Sigmoid colon (tissue), 7 donors: ENCODE results near the gene SRGAP1. TPM values are rescaled to one million over a fixed set of nuclear protein-coding genes. Genes with fewer than 3 reads are reported as not detected.

Source experiments
- DNase-seq: peaks from one replicate; pipeline ENCODE4 v3.0.0-alpha.2; 2019
- H3K27ac ChIP-seq, 4 donors: fragments of 200-600 bp; sonication (generic); one replicate each; pipeline ENCODE4 v1.5.1; 2016 to 2019; ENCODE audit warnings: mild to moderate bottlenecking in 1 of 4
- H3K27me3 ChIP-seq, 3 donors: fragments of 200-600 bp; sonication (generic); one replicate each; pipeline ENCODE4 v1.5.1; 2019; ENCODE audit warnings: mild to moderate bottlenecking in 1 of 3
- H3K36me3 ChIP-seq, 4 donors: fragments of 200-600 bp; sonication (generic); one replicate each; pipeline ENCODE4 v1.5.1; 2016 to 2019
- H3K4me1 ChIP-seq, 4 donors: fragments of 200-600 bp; sonication (generic); one replicate each; pipeline ENCODE4 v1.5.1; 2017 to 2019
- H3K4me3 ChIP-seq, 4 donors: fragments of 200-600 bp; sonication (generic); one replicate each; pipeline ENCODE4 v1.5.1; 2017 to 2019; ENCODE audit warnings: mild to moderate bottlenecking in 2 of 4, moderate library complexity in 1 of 4
- H3K9me3 ChIP-seq, 4 donors: fragments of 200-600 bp in 3 of 4; sonication (generic) in 3 of 4; one replicate each; pipeline versions ENCODE4 v1.5.1 to v1.6.1; 2013 to 2019
- EP300 ChIP-seq, 4 donors: sonication (generic); formaldehyde crosslinking; IDR thresholded peaks; one replicate each; pipeline ENCODE4 v1.6.1; 2017; ENCODE audit warnings: antibody characterized with exemption in 4 of 4
- POLR2A ChIP-seq, 2 donors: fragments of 450-650 bp; IDR thresholded peaks; one replicate each; pipeline ENCODE4 v1.6.1; 2016; ENCODE audit warnings: antibody characterized with exemption in 2 of 2, mild to moderate bottlenecking in 2 of 2, moderate library complexity in 2 of 2
- POLR2AphosphoS5 ChIP-seq, 4 donors: sonication (generic); formaldehyde crosslinking; IDR thresholded peaks; one replicate each; pipeline ENCODE4 v1.6.1; 2017; ENCODE audit warnings: antibody characterized with exemption in 4 of 4
- WGBS, 2 donors: extraction: QIAGEN DNeasy Blood & Tissue Kit; methylation state at CpG; one replicate each; pipeline ENCODE4 v1.1.7; 2013; 5-methylcytosine and 5-hydroxymethylcytosine counted together
- intact Hi-C: fragments of 100-400 bp; cut with DNase I; formaldehyde crosslinking; loops from one replicate; pipeline ENCODE4 v1.15.1; 2023
- polyA plus RNA-seq, 3 donors: library from polyadenylated mRNA; stranded (reverse); fragments of 200-250 nt; gene quantifications; one replicate each; pipeline ENCODE4 v1.2.3, GENCODE V29; 2013
- total RNA-seq, 4 donors: library from RNA; depleted of rRNA; stranded (reverse); fragments of >200 nt; gene quantifications; one replicate each; pipeline ENCODE4 v1.1.0, GENCODE V29; 2016
- TF ChIP-seq, protein P1 (sequence below), 4 experiments: fragments of 450-650 bp in 3 of 4; fragments of 200-600 bp in 1 of 4; IDR thresholded peaks; one replicate each; pipeline ENCODE4 v1.5.1; 2016 to 2019; ENCODE audit warnings: antibody characterized with exemption in 4 of 4, mild to moderate bottlenecking in 3 of 4, moderate library complexity in 2 of 4
- donor health status: healthy with polysubstance abuse.
- donor health status: Bipolar disorder and iron deficiency.
- donor health status: healthy.

Gene SRGAP1
- total and polyA plus RNA-seq, 7 donors, result 2.4 to 16.3 (median 5.4) TPM

DNA sequence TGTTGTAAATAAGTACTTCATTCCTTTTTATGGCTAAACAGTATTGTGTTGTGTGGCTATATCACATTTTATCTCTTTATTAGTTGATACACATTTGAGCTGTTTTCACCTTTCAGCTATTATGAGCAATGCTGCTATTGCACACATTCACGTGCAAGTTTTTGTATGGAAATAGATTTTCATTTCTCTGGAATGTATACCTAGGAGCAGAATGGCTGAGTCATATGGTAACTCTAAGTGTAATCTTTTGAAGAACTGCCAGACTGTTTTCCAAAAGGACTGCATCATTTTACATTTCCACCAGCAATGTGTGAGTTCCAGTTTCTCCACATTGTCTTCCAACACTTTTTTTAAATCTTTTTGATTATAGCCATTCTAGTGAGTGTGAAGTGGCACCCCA, 134.0 kb downstream of the SRGAP1 start:
- H3K27ac ChIP-seq, result no peak overlapping the region
- no peak overlapping the region for H3K4me3 ChIP-seq
- no peak for DNase-seq
- WGBS, 2 donors, result 64 to 82% methylated on average over 1 of the region's 1 CpG
- intact Hi-C loops, result no loop called here
- TF ChIP-seq EP300 (IDR thresholded peaks at IDR 0.05) (no peak), POLR2AphosphoS5 (IDR thresholded peaks at IDR 0.05) (no peak), POLR2A (IDR thresholded peaks at IDR 0.05) (no peak)
- TF ChIP-seq, protein P1, sequence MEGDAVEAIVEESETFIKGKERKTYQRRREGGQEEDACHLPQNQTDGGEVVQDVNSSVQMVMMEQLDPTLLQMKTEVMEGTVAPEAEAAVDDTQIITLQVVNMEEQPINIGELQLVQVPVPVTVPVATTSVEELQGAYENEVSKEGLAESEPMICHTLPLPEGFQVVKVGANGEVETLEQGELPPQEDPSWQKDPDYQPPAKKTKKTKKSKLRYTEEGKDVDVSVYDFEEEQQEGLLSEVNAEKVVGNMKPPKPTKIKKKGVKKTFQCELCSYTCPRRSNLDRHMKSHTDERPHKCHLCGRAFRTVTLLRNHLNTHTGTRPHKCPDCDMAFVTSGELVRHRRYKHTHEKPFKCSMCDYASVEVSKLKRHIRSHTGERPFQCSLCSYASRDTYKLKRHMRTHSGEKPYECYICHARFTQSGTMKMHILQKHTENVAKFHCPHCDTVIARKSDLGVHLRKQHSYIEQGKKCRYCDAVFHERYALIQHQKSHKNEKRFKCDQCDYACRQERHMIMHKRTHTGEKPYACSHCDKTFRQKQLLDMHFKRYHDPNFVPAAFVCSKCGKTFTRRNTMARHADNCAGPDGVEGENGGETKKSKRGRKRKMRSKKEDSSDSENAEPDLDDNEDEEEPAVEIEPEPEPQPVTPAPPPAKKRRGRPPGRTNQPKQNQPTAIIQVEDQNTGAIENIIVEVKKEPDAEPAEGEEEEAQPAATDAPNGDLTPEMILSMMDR (IDR thresholded peaks at IDR 0.05), result no peak
- H3K9me3 ChIP-seq, result no peaks in the 10 kb centered on the region
- H3K36me3 ChIP-seq, result no peaks in the 10 kb centered on the region
- H3K27me3 ChIP-seq, result no peaks in the 10 kb centered on the region
- peaks cover 0 to 17% (median 8%) of the 10 kb centered on the region in 4 donors for H3K4me1 ChIP-seq

DNA sequence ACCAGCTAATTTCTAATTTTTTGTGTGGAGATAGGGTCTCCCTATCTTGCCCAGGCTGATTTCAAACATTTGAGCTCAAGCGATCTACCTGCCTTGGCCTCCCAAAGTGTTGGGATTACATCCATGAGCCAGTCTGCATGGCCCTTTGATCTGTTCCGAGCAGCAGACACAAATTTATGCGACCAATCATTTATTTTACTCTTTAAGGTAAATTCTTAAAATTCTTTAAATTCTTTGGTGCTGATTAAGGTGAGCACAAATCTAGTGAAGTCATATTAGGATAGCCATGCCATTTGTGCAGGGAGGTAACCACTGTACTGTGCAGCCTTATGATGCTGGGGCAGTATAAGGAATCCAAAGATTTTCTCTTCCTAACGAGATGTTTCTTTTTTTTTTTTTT, 135.7 kb downstream of the SRGAP1 start:
- 93 to 95% methylated on average over 4 of the region's 4 CpGs for WGBS, 2 donors
- intact Hi-C loops, result loop anchor here (10.0 kb wide), 1 partner anchor 205 kb away; no protein-coding TSS in a partner anchor
- H3K9me3 ChIP-seq, result no peaks in the 10 kb centered on the region
- H3K36me3 ChIP-seq, result no peaks in the 10 kb centered on the region
- no peak overlapping the region for H3K27ac ChIP-seq
- H3K4me3 ChIP-seq, result no peak overlapping the region
- no peaks in the 10 kb centered on the region for H3K27me3 ChIP-seq
- H3K4me1 ChIP-seq, result peaks cover 0 to 17% (median 8%) of the 10 kb centered on the region in 4 donors
- DNase-seq, result no peak
- TF ChIP-seq POLR2A (IDR thresholded peaks at IDR 0.05) (no peak), EP300 (IDR thresholded peaks at IDR 0.05) (no peak), POLR2AphosphoS5 (IDR thresholded peaks at IDR 0.05) (no peak)
- TF ChIP-seq, protein P1 (IDR thresholded peaks at IDR 0.05), result no peak

DNA sequence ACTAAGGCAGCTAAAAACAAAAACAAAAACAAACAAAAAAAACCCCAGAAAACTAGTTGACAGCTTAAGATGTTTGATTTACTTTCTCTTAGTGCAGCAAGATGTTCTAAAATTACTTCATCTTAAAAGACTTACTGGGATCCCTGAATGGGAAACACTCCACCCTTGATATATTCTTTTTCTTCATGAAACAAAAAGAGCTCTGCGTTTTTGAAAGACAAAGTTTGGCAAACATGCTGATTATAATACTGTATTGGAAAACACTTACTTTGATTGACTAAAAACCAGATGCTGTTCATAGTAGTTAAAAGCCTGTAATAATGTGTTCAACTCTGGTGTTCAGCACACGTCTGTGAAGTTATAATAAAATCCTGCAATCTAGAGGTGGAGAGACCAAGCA, 136.8 kb downstream of the SRGAP1 start:
- Histone ChIP-seq H3K9me3 (no peaks in the 10 kb centered on the region), H3K27ac (no peak overlapping the region), H3K36me3 (no peaks in the 10 kb centered on the region), H3K4me3 (no peak overlapping the region), H3K4me1 (peaks cover 0 to 17% (median 8%) of the 10 kb centered on the region in 4 donors), H3K27me3 (no peaks in the 10 kb centered on the region)
- WGBS, 2 donors, result 84 to 90% methylated on average over 2 of the region's 2 CpGs
- intact Hi-C loops, result loop anchor here (10.0 kb wide), 1 partner anchor 203 kb away; no protein-coding TSS in a partner anchor
- no peak for DNase-seq
- TF ChIP-seq POLR2A (IDR thresholded peaks at IDR 0.05) (no peak), EP300 (IDR thresholded peaks at IDR 0.05) (no peak), POLR2AphosphoS5 (IDR thresholded peaks at IDR 0.05) (no peak)
- TF ChIP-seq, protein P1 (IDR thresholded peaks at IDR 0.05), result no peak

DNA sequence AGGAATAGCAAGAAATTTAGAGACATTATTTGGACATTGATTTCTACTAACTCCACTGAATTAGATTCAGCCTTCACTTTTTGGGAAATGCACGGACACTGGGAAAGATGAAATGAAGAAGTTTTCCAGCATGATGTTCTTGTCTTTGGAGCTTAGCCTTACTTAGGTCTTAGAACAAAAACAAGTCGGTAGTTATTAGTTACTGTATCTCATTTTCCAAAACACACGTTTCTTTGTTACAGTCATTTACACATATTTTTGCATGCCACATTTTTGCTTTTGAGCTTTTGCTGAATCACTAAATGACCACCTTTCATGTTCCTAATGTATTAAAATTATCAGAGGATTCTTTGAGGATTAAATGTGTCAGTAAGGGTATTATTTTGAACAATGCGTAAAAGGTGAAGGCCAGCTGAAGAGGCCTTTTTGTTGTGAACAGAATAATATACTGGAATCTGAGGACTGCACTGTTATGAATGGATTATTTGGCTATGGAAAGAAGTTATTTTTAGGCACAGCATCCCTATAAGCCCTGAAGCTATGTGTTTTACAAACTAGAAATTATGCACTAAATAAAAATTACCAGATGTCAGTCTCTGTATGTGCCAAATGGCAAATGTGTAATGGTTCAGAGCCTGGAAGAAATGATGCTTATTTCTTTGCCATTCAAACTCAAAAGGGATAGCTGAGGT, 138.2 kb downstream of the SRGAP1 start:
- intact Hi-C loops, result loop anchor here (10.0 kb wide), 1 partner anchor 202 kb away; no protein-coding TSS in a partner anchor
- DNase-seq, result no peak
- no peak overlapping the region for H3K4me3 ChIP-seq
- TF ChIP-seq POLR2AphosphoS5 (IDR thresholded peaks at IDR 0.05), result no peak
- TF ChIP-seq POLR2A (IDR thresholded peaks at IDR 0.05), result no peak
- TF ChIP-seq, protein P1 (IDR thresholded peaks at IDR 0.05), result no peak
- TF ChIP-seq EP300 (IDR thresholded peaks at IDR 0.05), result no peak
- WGBS, 2 donors, result 78 to 90% methylated on average over 4 of the region's 4 CpGs
- no peaks in the 10 kb centered on the region for H3K9me3 ChIP-seq
- peaks cover 0 to 17% (median 8%) of the 10 kb centered on the region in 4 donors for H3K4me1 ChIP-seq
- H3K27me3 ChIP-seq, result no peaks in the 10 kb centered on the region
- peak overlapping the region in 3 of 4 donors; percentile 26 to 51 (median 28) for H3K27ac ChIP-seq
- no peaks in the 10 kb centered on the region for H3K36me3 ChIP-seq
